Adrenal gland (tissue), 12 donors: Measurements from ENCODE around the gene MAML3. TPM values are rescaled to one million over a fixed set of nuclear protein-coding genes. Genes with fewer than 3 reads are reported as not detected.
A peak's percentile ranks its signal among the peaks of the same experiment; 100 is the strongest.

Experiments
- DNase-seq, 7 donors: peaks; one replicate each; pipeline ENCODE4 v3.0.0-alpha.2; 2019 to 2020
- H3K27ac ChIP-seq, 5 donors: fragments of 200-600 bp; sonication (generic) in 4 of 5; 1 replicate in 3 of 5; 2 replicates in 2 of 5; pipeline versions ENCODE4 v1.5.1 to v1.8.0; 2016 to 2020; ENCODE audit warnings: mild to moderate bottlenecking in 1 of 5
- H3K27me3 ChIP-seq: fragments of 200-600 bp; 2 replicates; pipeline ENCODE4 v1.8.0; 2021
- H3K36me3 ChIP-seq, 2 donors: fragments of 200-600 bp; replicated peaks in 1 of 2; 1 replicate in 1 of 2; 2 replicates in 1 of 2; pipeline versions ENCODE4 v1.5.1 to v1.8.0; 2018 to 2022
- H3K4me1 ChIP-seq, 2 donors: fragments of 200-600 bp; replicated peaks in 1 of 2; 1 replicate in 1 of 2; 2 replicates in 1 of 2; pipeline versions ENCODE4 v1.5.1 to v1.8.0; 2018 to 2021
- H3K4me3 ChIP-seq, 4 donors: fragments of 200-600 bp; sonication (generic) in 3 of 4; one replicate each; pipeline ENCODE4 v1.5.1; 2016 to 2018
- H3K9me3 ChIP-seq, 3 donors: fragments of 200-600 bp; sonication (generic) in 1 of 3; replicated peaks in 1 of 3; 1 replicate in 2 of 3; 2 replicates in 1 of 3; pipeline versions ENCODE4 v1.5.1 to v1.8.0; 2016 to 2021
- CTCF ChIP-seq, 6 experiments: fragments of 450-650 bp in 4 of 6; fragments of 200-600 bp in 2 of 6; sonication (generic) in 1 of 6; IDR thresholded peaks; 1 replicate in 5 of 6; 2 replicates in 1 of 6; pipeline versions ENCODE4 v1.5.1 to v1.8.0; 2016 to 2021; ENCODE audit warnings: antibody characterized with exemption in 6 of 6, mild to moderate bottlenecking in 2 of 6, moderate library complexity in 1 of 6
- POLR2A ChIP-seq, 2 donors: fragments of 450-650 bp; IDR thresholded peaks; one replicate each; pipeline ENCODE4 v1.6.1; 2017; ENCODE audit warnings: antibody characterized with exemption in 2 of 2, mild to moderate bottlenecking in 2 of 2, moderate library complexity in 1 of 2
- WGBS, 4 donors: extraction: QIAGEN DNeasy Blood & Tissue Kit in 2 of 4; methylation state at CpG; one replicate each; pipeline versions ENCODE4 v1.1.5 to v1.1.7; 2013 to 2017; 5-methylcytosine and 5-hydroxymethylcytosine counted together
- intact Hi-C, 2 donors: fragments of 100-400 bp; cut with DNase I; formaldehyde crosslinking; loops; one replicate each; pipeline versions ENCODE4 v1.14.1 to v1.15.0; 2022 to 2023
- polyA plus RNA-seq, 3 donors: library from polyadenylated mRNA; stranded (reverse); fragments of 200-250 nt in 2 of 3; fragments of 350-450 nt in 1 of 3; fragmentation: Illumina TruSeq in 1 of 3; extraction: RNeasy Lipid Tissue Mini Kit (QIAGEN cat#74804) in 1 of 3; gene quantifications; one replicate each; pipeline ENCODE4 v1.2.3, GENCODE V29; 2013 to 2014
- total RNA-seq, 9 donors: library from RNA; depleted of rRNA in 4 of 9; stranded (reverse); fragments of >200 nt in 4 of 9; fragments of 120-200 nt in 1 of 9; fragmentation: NEBNext Ultra II Directional in 1 of 9; extraction: Animal tissue kit (Norgen Biotek cat#: 25700) in 1 of 9; gene quantifications; one replicate each; pipeline versions ENCODE4 v1.1.0 to v1.2.4, GENCODE V29; 2013 to 2023
- donor health status: healthy with polysubstance abuse.
- donor health status: Bipolar disorder and iron deficiency.
- donor health status: DM: yes; HTN: yes; CAD: no.
- donor health status: DM: no; HTN: no; CAD: no.
- donor health status: DM: no; HTN: no; CAD: no.
- donor health status: DM: yes; HTN: yes; CAD: no.

Gene MAML3
- total and polyA plus RNA-seq, 12 donors, result 2.0 to 15.9 (median 8.4) TPM

- WGBS, 4 donors, result 63 to 80% (median 77%) methylated on average over 1 of the region's 1 CpG
Observed at GRCh38 chr4:139971111-139971510, 182.9 kb downstream of the MAML3 start.

GRCh38 chr4:139969635-139970266, 184.2 kb downstream of the MAML3 start:
- 44 to 68% (median 57%) methylated on average over 7 of the region's 7 CpGs for WGBS, 4 donors
- Histone ChIP-seq H3K36me3 (no peaks in the 10 kb centered on the region), H3K9me3 (no peaks in the 10 kb centered on the region), H3K4me3 (no peak overlapping the region), H3K27me3 (no peaks in the 10 kb centered on the region), H3K4me1 (peaks cover 0 to 37% of the 10 kb centered on the region in 2 donors), H3K27ac (no peak overlapping the region)
- TF ChIP-seq POLR2A (IDR thresholded peaks at IDR 0.05) (no peak), CTCF (IDR thresholded peaks at IDR 0.05) (no peak)
- intact Hi-C loops, result no loop called here
- no peak for DNase-seq

More at GRCh38 chr4:139971111-139971510, 182.9 kb downstream of the MAML3 start:
- no peak for TF ChIP-seq POLR2A (IDR thresholded peaks at IDR 0.05)
- no peak for TF ChIP-seq CTCF (IDR thresholded peaks at IDR 0.05)
- no peaks in the 10 kb centered on the region for H3K36me3 ChIP-seq
- H3K4me1 ChIP-seq, result peaks cover under 1 to 37% of the 10 kb centered on the region in 2 donors
- no peaks in the 10 kb centered on the region for H3K9me3 ChIP-seq
- intact Hi-C loops, result no loop called here
- H3K4me3 ChIP-seq, result no peak overlapping the region
- no peak overlapping the region for H3K27ac ChIP-seq
- DNase-seq, result no peak
- H3K27me3 ChIP-seq, result no peaks in the 10 kb centered on the region

- TF ChIP-seq CTCF (IDR thresholded peaks at IDR 0.05) (no peak), POLR2A (IDR thresholded peaks at IDR 0.05) (no peak)
- Histone ChIP-seq H3K9me3 (no peaks in the 10 kb centered on the region), H3K36me3 (no peaks in the 10 kb centered on the region), H3K4me1 (peaks cover 0 to 41% of the 10 kb centered on the region in 2 donors), H3K27ac (peak overlapping the region in 1 of 5 donors; percentile 14), H3K27me3 (no peaks in the 10 kb centered on the region), H3K4me3 (no peak overlapping the region)
- 74 to 85% (median 82%) methylated on average over 3 of the region's 3 CpGs for WGBS, 4 donors
- DNase-seq, result no peak
- intact Hi-C loops, result no loop called here
Observed at GRCh38 chr4:139968831-139969230, 185.2 kb downstream of the MAML3 start.

GRCh38 chr4:139966383-139966782, 187.6 kb downstream of the MAML3 start:
- no peaks in the 10 kb centered on the region for H3K9me3 ChIP-seq
- intact Hi-C loops, result no loop called here
- TF ChIP-seq POLR2A (IDR thresholded peaks at IDR 0.05), result no peak
- TF ChIP-seq CTCF (IDR thresholded peaks at IDR 0.05), result no peak
- H3K27me3 ChIP-seq, result no peaks in the 10 kb centered on the region
- no peaks in the 10 kb centered on the region for H3K36me3 ChIP-seq
- peaks cover 0 to 48% of the 10 kb centered on the region in 2 donors for H3K4me1 ChIP-seq
- peak overlapping the region in 1 of 5 donors; percentile 61 for H3K27ac ChIP-seq
- no peak for DNase-seq
- H3K4me3 ChIP-seq, result no peak overlapping the region
- WGBS, 4 donors, result 87 to 90% (median 88%) methylated on average over 4 of the region's 4 CpGs
